Activated T-helper 1 cell treated with Interleukin-2 at 50 U/mL for 16 hours (primary cell): Measurements from ENCODE around the gene HCRT.
"Not testable (repeated sequence)": the region's sequence is repeated elsewhere in the genome, so short reads cannot be mapped to it uniquely, and the experiment has no call there.

ENCODE experiments used
- DNase-seq: peaks from one replicate; pipeline ENCODE4 v3.0.0-alpha.2; 2020; ENCODE audit warnings: low read depth

The HCRT gene, protein sequence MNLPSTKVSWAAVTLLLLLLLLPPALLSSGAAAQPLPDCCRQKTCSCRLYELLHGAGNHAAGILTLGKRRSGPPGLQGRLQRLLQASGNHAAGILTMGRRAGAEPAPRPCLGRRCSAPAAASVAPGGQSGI

DNA sequence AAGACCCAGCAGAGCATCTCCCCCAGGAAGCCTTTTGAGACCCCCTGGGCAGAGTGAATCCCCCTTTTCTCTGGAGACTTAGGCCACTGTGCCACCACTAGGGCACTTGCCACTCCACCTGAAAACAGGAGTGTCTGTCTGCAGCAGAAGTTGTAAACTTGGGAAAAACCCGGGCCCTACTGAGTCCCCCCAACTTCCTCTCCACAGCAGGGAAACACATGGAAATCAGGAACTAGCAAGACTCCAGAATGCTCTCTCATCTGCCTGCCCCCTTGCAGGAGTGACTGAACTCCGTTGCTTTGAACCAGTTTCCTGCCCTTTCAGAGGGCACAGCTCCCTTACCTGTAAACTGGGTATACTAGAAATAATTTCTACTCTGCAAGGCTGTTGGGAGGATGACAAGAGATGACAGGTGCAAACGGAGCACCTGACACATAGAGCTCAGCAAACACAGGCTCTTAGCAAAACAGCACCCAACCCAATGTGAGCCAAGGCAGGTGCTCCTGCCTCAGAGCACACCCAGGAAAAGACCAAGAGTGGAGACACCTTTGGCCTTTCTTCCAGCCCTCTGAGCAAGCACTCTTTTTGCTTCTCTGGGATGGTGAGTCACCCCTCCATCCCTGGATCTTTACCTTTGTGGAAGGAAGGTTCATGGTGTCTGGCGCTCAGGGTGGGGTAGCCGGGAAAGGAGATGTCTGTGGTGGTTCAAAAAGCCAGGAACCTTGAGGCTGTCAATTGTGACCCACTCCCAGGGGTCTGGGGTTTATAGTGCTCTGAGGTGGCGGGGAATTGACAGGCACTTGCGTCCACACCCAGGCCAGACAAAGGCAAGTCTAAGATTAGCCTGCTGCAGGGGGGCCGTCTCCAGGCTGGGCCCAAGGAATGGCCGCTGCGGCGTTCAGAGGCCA lies at the start of gene HCRT:
TSS of gene HCRT (minus strand) at position 740 of the 908 bp plus-strand sequence. CDS start at position 653, 87 bp downstream.
- no peak for DNase-seq

DNA sequence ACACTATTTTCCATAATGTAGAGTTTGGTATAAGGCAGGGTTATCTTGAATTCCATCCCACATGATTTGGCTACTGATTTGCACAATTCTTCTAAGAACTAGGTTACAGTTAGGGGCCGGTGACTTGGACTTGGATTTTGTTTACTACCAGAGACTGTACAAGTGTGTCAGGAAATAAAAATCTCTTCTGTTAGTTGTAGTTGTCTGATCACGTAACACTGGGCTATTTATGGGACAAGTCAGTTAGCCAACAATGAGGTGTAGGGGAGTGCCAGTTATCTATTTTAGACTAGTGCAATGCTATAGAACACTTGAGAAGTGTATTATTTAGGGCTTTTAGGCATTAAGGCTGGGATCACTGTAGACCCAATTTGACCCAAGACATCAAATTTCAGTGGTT lies 48.7 kb upstream of the HCRT start:
- DNase-seq = no peak

DNA sequence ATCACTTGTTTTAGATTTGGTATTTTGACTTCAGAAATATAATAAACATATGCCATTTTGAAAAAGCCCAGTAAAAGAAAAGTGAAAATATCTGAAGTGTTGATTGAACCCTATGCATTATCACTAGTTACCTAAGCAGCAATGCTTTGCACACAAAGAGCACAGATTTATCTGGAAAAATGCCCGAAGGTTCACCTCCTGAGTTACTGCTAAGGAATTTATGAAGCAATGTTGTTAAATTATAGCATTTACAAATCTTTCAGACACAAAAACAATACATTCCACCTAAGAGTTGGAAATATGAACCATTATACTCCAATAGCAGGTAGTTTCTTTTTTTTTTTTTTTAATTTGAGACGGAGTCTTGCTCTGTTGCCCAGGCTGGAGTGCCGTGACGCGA lies 47.9 kb upstream of the HCRT start:
- no peak for DNase-seq

DNA sequence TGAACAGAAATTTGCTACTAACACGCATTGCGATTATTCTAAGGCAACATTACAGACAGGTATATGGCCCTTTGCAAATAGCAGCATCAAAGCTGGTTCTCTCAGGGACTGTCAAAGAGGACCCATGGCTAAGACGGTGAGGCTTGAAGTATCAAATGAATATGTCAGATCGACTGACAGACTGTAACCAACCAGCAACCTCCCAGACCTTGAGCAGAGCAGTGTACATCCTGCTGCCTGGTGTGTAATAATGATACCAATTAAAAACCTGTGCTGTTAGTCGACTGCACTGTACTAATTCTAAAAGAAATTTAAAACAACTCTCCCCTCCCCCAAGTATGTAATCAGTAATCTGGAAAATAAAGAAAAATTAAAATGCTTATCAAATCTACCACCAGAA lies 45.0 kb upstream of the HCRT start:
- DNase-seq = no peak

DNA sequence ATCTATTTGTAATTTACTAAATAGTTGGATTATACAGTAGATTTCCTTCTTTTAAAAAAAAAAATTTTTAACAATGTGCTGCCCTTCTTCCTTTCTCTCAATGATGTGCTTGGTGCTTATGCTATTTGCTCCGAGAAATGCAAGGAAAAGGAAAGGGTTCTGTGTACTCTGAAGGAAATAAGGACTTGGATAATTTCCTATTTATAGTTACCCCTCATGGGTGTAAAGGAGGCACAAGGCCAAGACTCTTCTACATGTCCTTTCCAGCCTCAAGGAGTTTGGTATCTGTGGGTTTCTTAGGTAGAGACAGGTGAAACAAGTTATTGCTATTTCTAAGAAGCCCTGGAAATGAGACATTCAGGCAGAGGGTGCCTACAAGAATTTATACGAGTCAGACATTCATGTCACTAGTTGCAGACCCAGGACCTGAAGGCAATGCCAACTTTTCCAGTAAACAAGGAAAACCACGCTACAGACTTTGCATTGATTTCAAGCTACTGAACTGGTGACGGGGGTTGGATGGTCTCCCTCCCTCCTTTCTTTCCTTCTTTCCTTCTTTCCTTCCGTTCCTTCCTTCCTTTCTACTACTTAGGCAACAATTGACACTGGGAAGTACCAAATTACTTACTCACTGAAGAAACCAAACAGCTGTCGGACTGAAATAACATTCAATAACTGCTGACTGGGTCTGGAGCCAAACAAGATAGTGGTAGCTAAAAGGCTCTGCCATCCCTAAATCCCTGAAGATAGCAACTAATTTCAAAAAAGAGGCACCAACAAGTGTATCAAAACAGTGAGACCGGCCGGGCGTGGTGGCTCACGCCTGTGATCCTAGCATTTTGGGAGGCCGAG lies 42.8 kb upstream of the HCRT start:
- no peak for DNase-seq

DNA sequence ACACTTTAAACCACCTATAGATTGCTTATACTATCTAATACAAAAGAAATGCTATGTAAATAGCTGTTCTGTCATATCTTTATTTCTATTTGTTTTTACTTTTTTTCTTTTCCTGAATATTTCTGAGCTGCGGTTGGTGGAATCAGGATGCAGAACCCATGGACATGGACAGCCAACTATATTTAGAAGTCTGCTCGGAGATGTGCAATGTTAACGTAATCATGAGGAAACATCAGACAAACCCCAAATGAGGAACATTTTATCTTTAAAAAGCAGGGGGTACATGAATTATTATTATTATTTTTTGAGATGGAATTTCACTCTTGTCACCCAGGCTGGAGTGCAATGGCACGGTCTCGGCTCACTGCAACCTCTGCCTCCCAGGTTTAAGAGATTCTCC lies 40.4 kb upstream of the HCRT start:
- DNase-seq = no peak

DNA sequence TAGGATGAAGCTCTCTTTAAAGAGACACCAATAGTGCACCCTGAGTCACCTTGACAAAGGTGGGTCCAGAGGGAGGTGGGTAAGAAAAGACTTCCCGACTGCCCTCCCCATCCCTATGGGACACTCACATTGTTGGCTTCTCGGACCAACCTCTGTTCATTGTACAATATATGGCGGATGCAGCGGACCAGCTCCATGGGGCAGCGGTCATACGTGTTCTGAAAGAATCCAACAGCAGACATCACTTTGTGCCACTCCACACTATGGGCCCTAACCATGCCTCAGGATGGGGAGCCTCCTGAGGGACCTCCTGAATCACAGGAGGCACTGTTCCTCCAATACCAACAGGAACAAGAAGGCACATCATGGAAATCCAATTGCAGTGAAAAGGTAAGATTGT lies 39.4 kb upstream of the HCRT start:
- no peak for DNase-seq

DNA sequence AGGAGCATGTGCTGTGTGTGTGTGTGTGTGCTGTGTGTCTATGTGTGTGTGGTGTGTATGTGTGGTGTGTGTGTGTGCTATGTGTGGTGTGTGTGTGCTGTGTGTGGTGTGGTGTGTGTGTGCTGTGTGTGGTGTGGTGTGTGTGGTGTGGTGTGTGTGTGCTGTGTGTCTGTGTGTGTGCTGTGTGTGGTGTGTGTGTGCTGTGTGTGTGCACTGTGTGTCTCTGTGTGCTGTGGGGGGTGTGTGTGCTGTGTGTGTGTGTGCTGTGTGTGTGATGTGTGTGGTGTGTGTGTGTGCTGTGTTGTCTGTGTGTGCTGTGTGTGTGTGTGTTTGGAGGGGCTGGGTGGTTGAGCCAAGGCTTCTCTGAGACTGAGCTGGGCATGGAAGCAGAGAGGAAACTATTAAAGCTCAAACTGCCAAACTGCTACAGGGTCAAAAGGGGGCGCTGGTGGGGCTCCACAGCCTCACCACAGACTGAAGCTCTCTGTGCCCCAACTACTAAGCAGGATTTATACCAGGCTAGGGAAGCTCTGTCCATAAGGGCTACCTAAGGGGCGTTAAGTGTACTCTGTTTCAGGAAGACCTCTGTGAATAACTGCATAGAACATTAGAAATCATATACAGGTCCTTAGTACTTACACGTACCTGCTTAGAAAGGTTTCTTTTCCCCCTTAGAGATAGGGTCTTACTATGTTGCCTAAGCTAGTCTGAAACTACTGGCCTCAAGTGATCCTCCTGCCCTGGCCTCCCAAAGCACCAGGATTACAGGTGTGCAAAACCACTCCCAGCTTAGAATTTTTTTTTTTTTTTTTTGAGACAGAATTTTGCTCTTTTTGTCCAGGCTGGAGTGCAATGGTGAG lies 36.9 kb upstream of the HCRT start:
- peak; percentile 15 for DNase-seq

DNA sequence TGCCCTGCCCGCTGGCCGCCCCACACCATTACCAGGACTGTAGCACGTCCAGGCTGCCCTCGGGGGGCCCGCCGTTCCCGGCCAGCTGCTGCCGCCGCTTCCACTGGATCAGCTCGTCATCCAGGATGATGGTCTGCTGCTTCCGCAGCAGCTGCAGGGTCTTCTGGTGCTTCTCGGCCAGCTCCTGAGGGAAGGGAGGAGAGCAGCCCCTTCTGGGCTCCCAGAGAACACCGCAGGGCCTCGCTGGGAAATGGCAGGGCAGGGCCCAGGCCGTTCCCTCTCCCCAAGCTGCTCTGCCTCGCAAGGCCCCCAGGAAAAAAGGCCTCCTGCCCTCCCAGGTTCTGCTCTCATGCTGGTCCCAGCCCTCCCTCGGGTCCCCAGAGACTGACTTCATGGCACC lies 34.0 kb upstream of the HCRT start:
- DNase-seq = not testable (repeated sequence)

DNA sequence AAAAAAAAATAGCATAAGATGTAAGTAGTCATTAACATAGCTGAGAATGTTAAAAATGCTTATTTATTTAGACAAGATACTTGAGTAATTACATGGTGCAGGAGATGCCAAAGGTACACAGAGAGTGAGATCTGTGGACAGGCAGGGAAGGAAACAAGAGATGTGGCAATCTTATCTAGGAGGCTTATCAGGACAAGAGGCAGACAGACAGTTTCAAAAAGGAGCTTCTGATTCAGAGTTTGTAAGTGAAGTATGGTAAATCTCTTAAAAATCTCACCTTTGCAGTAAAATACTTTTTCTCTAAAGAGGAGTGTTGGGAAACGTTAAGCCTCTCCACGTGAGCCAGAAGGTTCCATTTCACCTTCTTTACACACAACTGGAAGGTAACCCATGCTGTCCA lies 28.9 kb upstream of the HCRT start:
- no peak for DNase-seq

DNA sequence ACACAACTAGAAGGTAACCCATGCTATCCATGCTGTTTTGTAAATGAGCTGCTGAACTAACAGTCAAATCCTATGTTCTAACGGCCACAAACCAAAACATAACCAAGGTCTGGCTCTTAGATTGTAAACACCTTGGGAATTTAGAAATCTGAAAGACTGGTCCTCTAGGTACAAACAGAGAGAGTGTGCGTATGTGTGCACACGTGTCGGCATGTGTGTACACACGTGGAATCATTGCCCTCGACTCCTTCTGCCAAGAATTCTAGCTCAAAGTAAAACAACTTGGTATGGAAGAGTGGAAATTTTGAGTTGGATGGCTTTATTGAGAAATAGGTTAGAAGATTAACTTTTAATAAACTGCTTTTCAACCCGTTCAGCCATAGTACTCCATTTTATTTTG lies 27.1 kb upstream of the HCRT start:
- no peak for DNase-seq

DNA sequence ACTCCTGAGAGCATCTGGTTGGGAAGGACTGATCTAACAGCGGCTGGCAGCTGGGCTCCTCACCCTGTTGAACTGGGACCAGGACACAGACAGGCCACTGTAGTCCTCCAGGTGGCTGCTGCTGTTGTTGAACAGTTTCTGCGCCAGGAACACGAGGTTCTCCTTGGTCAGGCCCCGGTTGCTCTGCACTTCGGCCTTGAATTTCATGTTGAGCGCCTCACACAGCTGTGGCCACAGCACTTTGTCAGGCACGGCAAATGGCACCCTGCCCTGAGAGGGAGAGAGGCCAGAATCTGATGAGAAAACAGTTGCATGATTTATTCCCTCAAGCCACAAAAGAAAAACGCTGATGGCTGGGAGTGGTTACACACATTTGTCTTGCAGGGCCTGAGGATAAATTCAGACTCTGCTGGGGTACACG lies 26.7 kb upstream of the HCRT start:
- DNase-seq = not testable (repeated sequence)

DNA sequence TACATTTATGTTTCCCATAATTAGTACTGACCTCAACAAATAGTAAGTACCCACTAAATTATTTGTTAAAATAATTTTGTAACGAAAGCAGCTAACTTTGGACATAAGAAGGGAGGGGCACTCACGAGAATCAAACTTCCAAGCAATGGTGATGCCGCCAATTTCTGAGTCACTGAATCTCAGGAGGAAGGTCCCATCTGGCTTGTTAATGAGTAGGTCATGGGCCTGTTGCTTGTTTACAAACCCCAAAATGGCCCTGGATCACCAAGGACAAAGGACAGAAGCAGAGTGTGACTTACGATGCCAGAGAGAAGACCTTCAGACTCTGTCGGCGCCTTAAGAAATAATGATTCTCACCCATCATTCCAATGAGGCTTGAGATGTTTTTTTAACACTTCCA lies 24.8 kb upstream of the HCRT start:
- no peak for DNase-seq

DNA sequence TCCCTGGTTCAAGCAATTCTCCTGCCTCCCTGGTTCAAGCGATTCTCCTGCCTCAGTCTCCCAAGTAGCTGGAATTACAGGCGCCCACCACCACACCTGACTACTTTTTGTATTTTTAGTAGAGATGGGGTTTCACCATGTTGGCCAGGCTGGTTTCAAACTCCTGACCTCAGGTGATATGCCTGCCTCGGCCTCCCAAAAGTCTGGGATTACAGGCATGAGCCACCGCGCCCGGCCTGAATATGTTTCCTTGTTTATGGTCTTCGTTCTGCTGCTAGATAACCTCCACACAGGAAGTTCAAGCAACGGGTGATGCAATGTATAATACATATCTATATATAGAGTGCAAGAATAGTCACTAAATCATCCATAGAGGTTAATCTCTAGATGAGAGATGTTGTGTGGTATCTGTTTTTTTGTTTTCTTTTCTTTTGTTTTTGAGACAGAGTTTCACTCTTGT lies 20.9 kb upstream of the HCRT start:
- DNase-seq = not testable (repeated sequence)

DNA sequence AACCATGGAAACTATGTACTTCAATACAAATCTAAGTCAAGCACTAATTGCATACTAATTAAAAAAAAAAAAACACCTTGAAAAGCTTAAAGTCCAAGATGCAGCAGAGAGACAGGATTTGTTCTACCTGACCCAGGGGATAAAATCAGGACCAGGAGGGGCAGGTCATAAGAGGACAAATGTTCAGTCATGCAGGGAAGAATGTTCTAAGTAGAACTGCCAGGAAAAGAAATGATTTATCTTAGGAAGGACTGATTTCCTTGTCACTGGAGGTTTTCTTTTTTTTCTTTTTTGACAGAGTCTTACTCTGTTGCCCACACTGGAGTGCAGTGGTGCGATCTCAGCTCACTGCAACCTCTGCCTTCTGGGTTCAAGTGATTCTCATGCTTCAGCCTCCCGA lies 18.1 kb upstream of the HCRT start:
- no peak for DNase-seq

DNA sequence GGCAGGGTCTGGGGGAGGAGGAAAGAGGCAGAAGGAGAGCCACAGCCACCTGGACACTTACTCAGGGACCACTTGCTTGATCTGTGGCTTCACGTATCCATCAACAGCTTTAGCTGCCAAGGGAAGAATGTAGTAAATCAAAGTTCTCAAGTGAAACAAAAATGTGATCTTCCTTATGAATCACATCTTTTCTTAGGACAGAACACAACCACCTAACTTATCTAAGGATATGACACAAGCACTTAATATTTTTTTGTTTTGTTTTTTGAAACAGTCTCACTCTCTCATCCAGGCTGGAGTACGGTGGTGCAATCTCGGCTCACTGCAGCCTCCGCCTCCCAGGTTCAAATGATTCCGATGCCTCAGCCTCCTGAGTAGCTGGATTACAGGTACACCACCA lies 17.4 kb upstream of the HCRT start:
- no peak for DNase-seq

DNA sequence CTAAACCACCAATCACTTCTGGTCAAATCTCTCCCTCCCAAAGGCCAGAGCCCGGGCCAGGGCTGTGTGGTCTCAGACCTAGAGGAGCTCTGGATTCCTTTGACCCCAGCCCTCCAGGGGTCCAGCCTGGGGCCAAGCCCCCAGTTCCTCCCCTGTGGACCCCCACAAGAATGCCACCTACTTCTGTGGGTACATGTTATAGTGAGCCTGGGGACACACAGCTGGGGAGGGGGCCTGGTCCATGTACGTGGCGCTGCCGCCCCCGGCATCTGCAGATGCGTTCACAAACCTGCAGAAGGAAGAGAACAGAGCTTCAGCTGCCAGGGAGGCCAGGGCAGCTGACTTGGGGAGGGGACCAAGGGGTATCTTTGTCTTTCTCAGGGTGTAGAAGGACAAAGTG lies 16.9 kb upstream of the HCRT start:
- DNase-seq = no peak

DNA sequence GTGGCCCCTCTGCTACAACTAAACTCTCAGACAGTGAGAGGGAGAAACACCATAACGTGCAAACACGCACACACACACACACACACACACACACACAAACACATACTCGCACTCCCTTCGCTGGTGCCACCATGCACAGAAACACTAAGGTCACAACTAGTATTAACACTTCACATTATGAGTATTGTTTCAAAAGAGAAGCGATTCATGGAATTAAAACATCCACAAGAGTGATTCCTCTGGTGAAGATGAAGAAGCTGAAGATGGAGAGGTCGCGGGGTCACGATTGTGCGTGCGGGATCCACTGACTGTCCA lies 16.2 kb upstream of the HCRT start:
- no peak for DNase-seq

DNA sequence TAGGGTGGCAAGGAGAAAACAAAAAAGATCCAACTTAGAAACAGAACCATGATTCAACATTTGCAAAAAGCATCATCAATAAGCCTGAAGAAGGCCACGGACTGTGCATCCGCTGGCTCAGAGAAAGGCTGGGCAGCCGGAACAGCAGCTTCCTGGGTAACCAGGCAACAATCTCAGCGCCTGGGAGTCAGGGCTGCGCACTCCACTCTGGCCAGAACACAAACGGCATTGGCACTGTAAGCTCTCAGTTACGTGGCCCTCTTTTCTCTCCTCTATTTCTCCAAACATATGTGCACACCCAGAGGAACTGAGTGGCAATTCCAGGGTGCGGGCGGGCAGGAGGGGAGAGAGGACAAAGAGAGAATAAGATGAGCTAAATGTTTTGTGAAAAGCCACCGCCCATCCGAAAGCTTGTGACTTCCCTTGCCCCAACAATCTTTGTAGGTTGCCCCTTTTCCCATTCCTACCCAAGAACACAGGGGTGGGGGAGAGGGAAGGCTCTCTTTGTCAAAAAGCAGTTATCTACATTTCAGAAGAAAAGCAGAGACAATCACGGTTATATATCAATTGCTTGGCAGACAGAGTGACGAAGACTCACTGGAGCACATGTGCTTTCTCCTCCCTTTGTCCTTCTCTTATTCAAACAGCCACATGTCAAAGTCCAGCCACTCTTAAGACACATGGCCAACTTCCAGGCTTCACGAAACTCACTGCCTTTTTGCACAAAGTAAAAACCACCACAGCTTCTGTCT lies 15.6 kb upstream of the HCRT start:
- no peak for DNase-seq

DNA sequence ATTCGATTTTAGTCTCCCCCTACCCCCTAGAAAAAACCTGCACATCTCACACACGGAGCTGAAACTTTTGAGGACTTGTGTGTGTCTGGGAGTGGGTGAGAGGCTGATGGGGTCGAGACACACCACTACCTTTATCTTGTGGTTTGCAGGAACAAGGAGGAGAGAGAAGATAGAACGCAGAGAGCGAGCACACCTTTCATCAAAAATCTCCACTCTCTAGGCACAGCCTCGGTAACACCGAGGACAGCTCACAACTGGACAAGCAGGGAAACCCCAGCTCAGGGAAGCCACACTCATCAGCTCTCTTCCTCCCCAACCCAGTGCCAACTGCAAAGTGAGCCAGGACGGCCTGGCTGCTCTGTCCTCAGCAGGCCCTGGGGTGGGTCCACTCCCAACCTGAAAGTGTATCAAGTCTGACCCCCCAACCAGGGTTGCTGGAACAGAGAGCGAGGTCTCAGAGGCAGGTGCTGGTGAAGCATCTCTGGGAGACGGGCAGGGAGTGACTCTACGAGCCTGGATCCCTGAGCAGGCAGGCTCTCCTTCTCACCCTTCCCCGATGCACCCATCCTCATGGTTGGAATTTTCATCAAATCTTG lies 14.3 kb upstream of the HCRT start:
- no peak for DNase-seq

DNA sequence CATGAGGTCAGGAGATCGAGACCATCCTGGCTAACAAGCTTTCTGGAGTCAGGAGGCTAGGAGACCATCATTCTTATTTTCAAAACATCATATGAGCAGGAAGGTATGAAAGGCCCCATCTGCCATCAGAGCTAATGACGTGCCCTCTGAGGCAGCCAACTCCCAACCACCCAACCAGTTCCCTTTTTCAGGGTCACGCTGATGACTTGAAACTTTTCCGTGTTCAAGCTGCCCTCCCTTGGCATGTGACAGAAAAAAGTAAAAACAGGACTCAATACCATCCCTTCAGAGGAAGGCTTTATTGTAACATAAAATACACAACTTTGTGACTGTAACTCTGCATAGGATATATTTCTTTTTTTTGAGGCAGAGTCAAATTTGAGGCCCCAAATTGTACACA lies 13.6 kb upstream of the HCRT start:
- DNase-seq = no peak
